Measurements from ENCODE around the gene OPA3. TPM values are rescaled to one million over a fixed set of nuclear protein-coding genes. Genes with fewer than 3 reads are reported as not detected.

The OPA3 gene
- total RNA-seq, 8 experiments from 2014 or later = 3.0 to 10.2 (median 6.4) TPM

DNA sequence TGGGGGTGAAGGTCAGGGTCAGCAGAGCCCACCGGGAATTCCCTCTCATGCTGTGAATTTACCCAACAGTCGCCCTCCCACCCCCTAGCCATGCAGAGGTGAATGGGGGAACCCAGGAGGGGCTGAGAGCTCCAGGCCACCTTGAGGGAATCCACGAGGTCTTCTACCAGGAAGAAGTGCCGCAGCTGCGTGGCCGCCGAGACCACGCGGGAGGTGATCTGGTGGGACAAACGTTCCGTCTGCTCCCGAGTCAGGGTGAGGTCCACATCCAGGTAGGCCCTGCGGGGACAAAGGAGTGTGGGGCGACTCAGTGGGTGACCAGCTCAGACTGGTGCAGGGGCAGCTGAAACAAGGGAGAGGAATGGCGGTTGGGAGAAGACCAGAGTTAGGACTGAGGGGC lies 95.9 kb downstream of the OPA3 start:
- H3K4me1 ChIP-seq (replicated peaks in 1 of 2) = peaks cover 0 to 13% of the 10 kb centered on the region in 2 donors
- no peak overlapping the region for H3K4me3 ChIP-seq
- no peak for ATAC-seq (replicated peaks in 6 of 8)
- in situ Hi-C loops (cut with MboI; ENCODE audit: low pct_unique_long_range_greater_than_20kb in 2 of 9, low sequenced_read_pairs in 9 of 9, unreplicated experiment in 9 of 9) = loop anchor here in 2 of 9 experiments (10.0 kb wide), 1 partner anchor 54 kb away; no protein-coding TSS in a partner anchor
- H3K27ac ChIP-seq = no peak overlapping the region
- 60 to 93% (median 85%) methylated on average over 1 to 6 of the region's 15 CpGs; no CpG with 5 or more reads in 6 of the 10 experiments for WGBS, 10 experiments

DNA sequence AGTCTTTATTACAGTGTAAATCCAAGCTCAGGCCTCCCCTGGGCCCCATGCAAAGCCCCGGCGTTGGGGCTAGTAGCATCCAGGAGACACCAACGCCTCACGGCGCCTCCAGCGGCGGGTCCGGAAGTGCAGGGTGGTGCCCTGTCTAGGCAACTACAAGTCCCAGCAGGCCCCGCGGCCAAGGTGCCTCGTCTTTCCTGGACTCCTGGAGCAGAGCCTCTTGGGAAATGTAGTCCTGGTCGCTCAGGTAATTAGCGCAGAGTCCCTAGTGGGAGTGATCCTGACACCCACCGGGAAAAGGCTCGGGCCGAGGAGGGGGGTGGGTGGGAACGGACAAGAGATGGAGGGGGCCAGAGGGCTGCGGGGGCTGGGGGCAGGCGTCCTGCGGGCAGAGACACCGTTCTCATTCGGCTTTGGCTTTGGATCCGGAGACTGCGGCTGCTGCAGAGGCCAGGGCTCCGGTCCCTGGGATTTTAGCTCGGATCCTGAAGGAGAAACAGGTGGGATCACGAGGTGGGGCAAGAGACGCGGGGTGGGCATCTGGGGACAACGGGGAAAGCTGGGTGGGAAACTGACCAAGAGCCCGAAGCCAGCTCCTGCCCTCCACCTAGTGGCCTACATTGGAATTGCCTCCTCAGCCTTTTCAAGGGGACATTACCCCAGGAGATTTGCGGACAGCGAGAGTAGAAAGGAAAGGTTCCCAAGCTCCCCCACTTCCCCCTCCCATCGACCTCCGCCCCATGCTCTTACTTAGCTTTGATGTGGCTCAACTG lies 99.1 kb downstream of the OPA3 start:
- no peak overlapping the region for H3K27ac ChIP-seq
- H3K4me1 ChIP-seq (replicated peaks in 1 of 2) = no peaks in the 10 kb centered on the region
- peak; percentile 93 to 98 (median 96) for ATAC-seq (replicated peaks in 6 of 8)
- in situ Hi-C loops (cut with MboI; ENCODE audit: low pct_unique_long_range_greater_than_20kb in 2 of 9, low sequenced_read_pairs in 9 of 9, unreplicated experiment in 9 of 9) = loop anchor here in 2 of 9 experiments (10.0 kb wide), 1 partner anchor 51 kb away; no protein-coding TSS in a partner anchor
- WGBS, 10 experiments = 0% methylated on average over 1 to 2 of the region's 35 CpGs; no CpG with 5 or more reads in 7 of the 10 experiments
- H3K4me3 ChIP-seq = peak overlapping the region; percentile 22 to 51 (median 43)

DNA sequence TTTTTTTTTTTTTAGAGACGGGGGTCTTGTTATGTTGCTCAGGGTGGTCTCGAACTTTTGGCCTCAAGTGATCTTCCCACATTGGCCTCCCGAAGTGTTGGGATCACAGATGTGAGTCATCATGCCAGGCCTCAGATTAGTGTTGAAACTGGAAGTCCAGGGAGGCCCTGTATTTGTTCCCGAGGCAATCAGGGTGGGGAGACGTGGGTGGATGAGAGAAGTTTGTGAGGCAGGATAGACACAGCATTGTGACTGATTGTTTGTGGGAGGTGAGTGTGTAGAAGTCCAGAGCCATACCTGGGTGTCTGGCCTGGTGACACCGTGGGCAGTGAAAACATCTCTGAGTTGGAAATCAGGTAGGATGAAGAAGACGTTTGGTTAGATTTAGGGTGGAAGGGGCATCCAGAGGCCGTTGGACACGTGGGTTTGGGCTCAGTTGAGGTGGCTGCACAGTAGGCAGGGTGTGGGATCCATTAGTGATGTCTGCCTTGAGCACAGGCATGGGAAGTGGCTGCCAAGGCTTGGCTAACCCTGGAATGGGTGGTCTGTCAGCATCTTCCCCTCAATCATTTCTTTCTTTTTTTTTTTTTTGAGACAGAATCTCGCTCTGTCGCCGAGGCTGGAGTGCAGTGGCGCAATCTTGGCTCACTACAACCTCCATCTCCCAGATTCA lies 100.2 kb downstream of the OPA3 start:
- Histone ChIP-seq H3K4me3 (no peak overlapping the region), H3K4me1 (replicated peaks in 1 of 2) (no peaks in the 10 kb centered on the region), H3K27ac (no peak overlapping the region)
- 41 to 100% (median 91%) methylated on average over 2 to 6 of the region's 13 CpGs; no CpG with 5 or more reads in 4 of the 10 experiments for WGBS, 10 experiments
- ATAC-seq (replicated peaks in 6 of 8) = no peak
- in situ Hi-C loops (cut with MboI; ENCODE audit: low pct_unique_long_range_greater_than_20kb in 2 of 9, low sequenced_read_pairs in 9 of 9, unreplicated experiment in 9 of 9) = loop anchor here in 2 of 9 experiments (10.0 kb wide), 1 partner anchor 50 kb away; no protein-coding TSS in a partner anchor

- no peaks in the 10 kb centered on the region for H3K4me1 ChIP-seq (replicated peaks in 1 of 2)
- in situ Hi-C loops (cut with MboI; ENCODE audit: low pct_unique_long_range_greater_than_20kb in 2 of 9, low sequenced_read_pairs in 9 of 9, unreplicated experiment in 9 of 9) = loop anchor here in 2 of 9 experiments (10.0 kb wide), 1 partner anchor 48 kb away; no protein-coding TSS in a partner anchor
- no peak for ATAC-seq (replicated peaks in 6 of 8)
- H3K4me3 ChIP-seq = no peak overlapping the region
- no peak overlapping the region for H3K27ac ChIP-seq
- 50 to 100% (median 81%) methylated on average over 1 to 5 of the region's 5 CpGs; no CpG with 5 or more reads in 4 of the 10 experiments for WGBS, 10 experiments
Measured at GRCh38 chr19:45483033-45483432, 101.6 kb downstream of the OPA3 start.

DNA sequence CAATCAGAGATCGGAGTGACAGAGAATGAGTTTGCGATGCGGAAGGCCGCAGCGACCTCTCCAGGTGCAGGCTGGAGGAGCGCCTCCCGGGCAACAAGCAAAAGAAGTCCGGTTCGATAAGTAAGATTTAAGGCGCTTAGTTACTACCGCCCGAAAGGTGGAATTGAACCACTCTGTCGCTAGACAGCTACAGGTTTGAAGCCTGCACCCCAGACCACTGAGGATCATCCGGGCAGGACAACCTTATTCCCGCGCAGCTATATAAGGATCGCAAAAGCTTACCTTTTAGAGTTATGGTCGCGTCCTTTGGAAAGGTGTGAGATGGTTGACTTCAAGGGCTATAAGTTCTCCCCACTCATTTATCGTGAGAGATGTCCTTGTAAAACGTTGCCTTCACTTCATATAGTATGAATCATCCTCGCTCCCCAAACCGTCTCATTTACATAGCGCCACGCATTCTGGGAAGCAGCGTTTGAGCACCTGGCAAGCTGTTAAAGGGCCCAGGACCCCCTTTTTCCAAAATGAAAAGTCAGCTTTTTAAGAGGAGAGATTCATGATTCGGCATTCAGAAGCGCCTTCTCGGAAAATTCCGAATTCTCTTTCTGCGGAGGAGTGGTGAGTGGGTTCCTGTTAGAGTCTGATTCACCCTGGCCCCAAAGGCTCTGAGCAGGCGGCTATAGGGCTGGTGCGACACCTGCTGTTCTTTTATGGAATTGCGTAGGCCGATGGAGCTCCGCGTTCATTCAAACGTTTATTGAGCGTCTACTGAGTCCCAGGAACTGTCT lies 106.0 kb downstream of the OPA3 start:
- Histone ChIP-seq H3K4me1 (replicated peaks in 1 of 2) (peaks cover 0 to 3% of the 10 kb centered on the region in 2 donors), H3K27ac (peak overlapping the region; percentile 93 to 99), H3K4me3 (peak overlapping the region; percentile 50 to 71 (median 59))
- peak; percentile 45 to 97 (median 95) for ATAC-seq (replicated peaks in 6 of 8)
- in situ Hi-C loops (cut with MboI; ENCODE audit: low pct_unique_long_range_greater_than_20kb in 2 of 9, low sequenced_read_pairs in 9 of 9, unreplicated experiment in 9 of 9) = loop anchor here in 2 of 9 experiments (5.0 kb wide), 1 partner anchor 41 kb away; no protein-coding TSS in a partner anchor
- 0 to 3% (median 0%) methylated on average over 1 to 31 of the region's 39 CpGs; no CpG with 5 or more reads in 1 of the 10 experiments for WGBS, 10 experiments

GRCh38 chr19:45477713-45478453 lies 106.7 kb downstream of the OPA3 start:
- peak in 6 of 8 experiments; percentile 2 to 24 (median 16) for ATAC-seq (replicated peaks in 6 of 8)
- H3K27ac ChIP-seq = no peak overlapping the region
- WGBS, 10 experiments = 0 to 63% (median 6%) methylated on average over 2 to 10 of the region's 12 CpGs

More at GRCh38 chr19:45477713-45478453, 106.7 kb downstream of the OPA3 start:
- Histone ChIP-seq H3K4me3 (peak overlapping the region; percentile 50 to 71 (median 59)), H3K4me1 (replicated peaks in 1 of 2) (peaks cover 0 to 3% of the 10 kb centered on the region in 2 donors)
- in situ Hi-C loops (cut with MboI; ENCODE audit: low pct_unique_long_range_greater_than_20kb in 2 of 9, low sequenced_read_pairs in 9 of 9, unreplicated experiment in 9 of 9) = loop anchor here in 2 of 9 experiments (5.0 kb wide), 1 partner anchor 41 kb away; no protein-coding TSS in a partner anchor

Other genes with a start within 250 kb of the OPA3 start
- 1 to 10 TPM in 1 of 8 experiments, under 1 TPM in 6, not detected in 1; 0.16 to 1.9 (median 0.42) TPM for gene KLC3, start 244.1 kb downstream of the OPA3 start, total RNA-seq
- 10 to 100 TPM; 12.3 to 49.2 (median 22.2) TPM for gene ERCC2, start 214.2 kb downstream of the OPA3 start, total RNA-seq
- 1 to 10 TPM in 5 of 8 experiments, under 1 TPM in 3; 0.67 to 4.2 (median 1.5) TPM for gene PPP1R13L, start 179.7 kb downstream of the OPA3 start, total RNA-seq
- gene POLR1G, start 178.2 kb downstream of the OPA3 start, total RNA-seq = 10 to 100 TPM in 1 of 8 experiments, 1 to 10 TPM in 7; 2.7 to 10.7 (median 5.2) TPM
- 10 to 100 TPM; 38.4 to 82.0 (median 71.5) TPM for gene ERCC1, start 160.9 kb downstream of the OPA3 start, total RNA-seq
- 10 to 100 TPM in 1 of 8 experiments, 1 to 10 TPM in 7; 1.6 to 16.8 (median 4.0) TPM for gene FOSB, start 116.8 kb downstream of the OPA3 start, total RNA-seq
- gene RTN2, start 87.8 kb downstream of the OPA3 start, total RNA-seq = 10 to 100 TPM in 7 of 8 experiments, 1 to 10 TPM in 1; 3.6 to 44.6 (median 25.0) TPM
- gene PPM1N, start 86.4 kb downstream of the OPA3 start, total RNA-seq = 1 to 10 TPM in 5 of 8 experiments, under 1 TPM in 3; 0.64 to 4.6 (median 1.2) TPM
- 10 to 100 TPM; 11.6 to 52.1 (median 23.7) TPM for gene VASP, start 77.3 kb downstream of the OPA3 start, total RNA-seq
- gene GPR4, start 17.4 kb upstream of the OPA3 start, total RNA-seq = under 1 TPM in 7 of 8 experiments, not detected in 1; 0.05 to 0.85 (median 0.35) TPM
- 10 to 100 TPM; 11.7 to 49.2 (median 24.6) TPM for gene EML2, start 54.6 kb upstream of the OPA3 start, total RNA-seq
- 1 to 10 TPM in 6 of 8 experiments, under 1 TPM in 2; 0.20 to 8.7 (median 3.9) TPM for gene GIPR, start 83.4 kb upstream of the OPA3 start, total RNA-seq
- 100 to 1,000 TPM; 501 to 723 (median 595) TPM for gene SNRPD2, start 107.2 kb upstream of the OPA3 start, total RNA-seq
- 10 to 100 TPM in 1 of 8 experiments, 1 to 10 TPM in 7; 3.7 to 18.1 (median 6.4) TPM for gene QPCTL, start 107.9 kb upstream of the OPA3 start, total RNA-seq
- gene FBXO46, start 146.1 kb upstream of the OPA3 start, total RNA-seq = 10 to 100 TPM in 3 of 8 experiments, 1 to 10 TPM in 5; 6.4 to 24.3 (median 8.9) TPM
- gene MEIOSIN, start 148.6 kb upstream of the OPA3 start, total RNA-seq = under 1 TPM in 2 of 8 experiments, not detected in 6; 0.09 to 0.24 TPM
- gene SIX5, start 184.4 kb upstream of the OPA3 start, total RNA-seq = 10 to 100 TPM in 1 of 8 experiments, 1 to 10 TPM in 7; 2.5 to 12.9 (median 5.5) TPM
- 10 to 100 TPM; 18.8 to 41.5 (median 26.9) TPM for gene DMPK, start 197.7 kb upstream of the OPA3 start, total RNA-seq
- gene DMWD, start 208.0 kb upstream of the OPA3 start, total RNA-seq = 10 to 100 TPM; 16.5 to 50.5 (median 32.9) TPM
- under 1 TPM in 6 of 8 experiments, not detected in 2; 0.18 to 0.76 (median 0.21) TPM for gene RSPH6A, start 230.5 kb upstream of the OPA3 start, total RNA-seq

Measured in motor neuron (in vitro differentiated cells).